HG03175 (cell line): Measurements from ENCODE around the gene KRTAP5-6.

Experiments used
- ATAC-seq: cut with Tn5 transposase; IDR thresholded peaks from one replicate; pipeline ENCODE4 v1.9.1; 2021; ENCODE audit warnings: mild to moderate bottlenecking, moderate library complexity; ENCODE audit not compliant: unreplicated experiment

The KRTAP5-6 gene

GRCh38 chr11:1746511-1746931 lies 49.5 kb downstream of the KRTAP5-6 start:
- no peak for ATAC-seq

GRCh38 chr11:1746956-1747752 lies 50.2 kb downstream of the KRTAP5-6 start:
- ATAC-seq: no peak
